CD4-positive, CD25-positive, alpha-beta regulatory T cell (primary cell): ENCODE data around the gene SLC30A4. TPM values are rescaled to one million over a fixed set of nuclear protein-coding genes. Genes with fewer than 3 reads are reported as not detected.
"Not testable (repeated sequence)": the region's sequence is repeated elsewhere in the genome, so short reads cannot be mapped to it uniquely, and the experiment has no call there.

Experiments
- ATAC-seq, 2 donors: fragments of 150-1000 bp; cut with Tn5 transposase; one replicate each; pipeline ENCODE4 v1.10.0; 2021; ENCODE audit warnings: low read depth in 2 of 2, moderate number of reproducible peaks in 2 of 2, moderate library complexity in 1 of 2
- DNase-seq, 3 donors: peaks; one replicate each; pipeline versions ENCODE4 v3.0.0 to v3.0.0-alpha.2; 2012 to 2022; ENCODE audit warnings: mixed read lengths in 1 of 3
- H3K27ac ChIP-seq: one replicate; pipeline ENCODE4 v1.7.0; 2013; ENCODE audit warnings: mild to moderate bottlenecking, low read length; ENCODE audit not compliant: insufficient read depth, poor library complexity, severe bottlenecking
- H3K27me3 ChIP-seq: one replicate; pipeline ENCODE4 v1.7.0; 2013; ENCODE audit warnings: low read length; ENCODE audit not compliant: control insufficient read depth, insufficient read depth
- H3K36me3 ChIP-seq: one replicate; pipeline ENCODE4 v1.7.0; 2013; ENCODE audit warnings: mild to moderate bottlenecking, low read length, moderate library complexity; ENCODE audit not compliant: control insufficient read depth, insufficient read depth
- H3K4me1 ChIP-seq: 2 replicates; pipeline ENCODE4 v1.7.0; 2013; ENCODE audit warnings: mild to moderate bottlenecking, low read length; ENCODE audit not compliant: insufficient read depth, control insufficient read depth, poor library complexity, severe bottlenecking
- H3K4me3 ChIP-seq: one replicate; pipeline ENCODE4 v1.7.0; 2013; ENCODE audit warnings: low read depth, mild to moderate bottlenecking, low read length, moderate library complexity
- H3K9me3 ChIP-seq, 2 experiments: 1 replicate in 1 of 2; 2 replicates in 1 of 2; pipeline ENCODE4 v1.7.0; 2013; ENCODE audit warnings: low read length in 2 of 2, mild to moderate bottlenecking in 1 of 2, moderate library complexity in 1 of 2; ENCODE audit not compliant: control insufficient read depth in 2 of 2
- H3K27ac Mint-ChIP-seq, 3 donors: one replicate each; pipeline ENCODE4 v1.8.0; 2020 to 2022; ENCODE audit warnings: mild to moderate bottlenecking in 3 of 3, mixed read lengths in 3 of 3, moderate library complexity in 2 of 3
- H3K27me3 Mint-ChIP-seq: one replicate; pipeline ENCODE4 v1.8.0; 2022; ENCODE audit warnings: mild to moderate bottlenecking, mixed read lengths
- H3K36me3 Mint-ChIP-seq: one replicate; pipeline ENCODE4 v1.8.0; 2020; ENCODE audit warnings: mixed read lengths
- H3K4me1 Mint-ChIP-seq, 4 donors: one replicate each; pipeline ENCODE4 v1.8.0; 2020 to 2022; ENCODE audit warnings: mixed read lengths in 4 of 4, mild to moderate bottlenecking in 1 of 4
- H3K4me3 Mint-ChIP-seq, 4 donors: one replicate each; pipeline ENCODE4 v1.8.0; 2020 to 2022; ENCODE audit warnings: mild to moderate bottlenecking in 4 of 4, mixed read lengths in 4 of 4, moderate library complexity in 3 of 4
- H3K9me3 Mint-ChIP-seq, 7 donors: one replicate each; pipeline ENCODE4 v1.8.0; 2020 to 2022; ENCODE audit warnings: mixed read lengths in 7 of 7, mild to moderate bottlenecking in 3 of 7, moderate library complexity in 2 of 7
- polyA plus RNA-seq, 4 donors: library from polyadenylated mRNA; unstranded; fragments of 300-500 nt; fragmentation: Illumina TruSeq; gene quantifications; one replicate each; pipeline ENCODE4 v1.2.3, GENCODE V29; 2021
- total RNA-seq: library from RNA; stranded (reverse); gene quantifications from one replicate; pipeline ENCODE4 v1.2.3, GENCODE V29; 2022

SLC30A4 gene
- total and polyA plus RNA-seq, 5 donors from 2014 or later, result 0.19 to 0.94 (median 0.45) TPM

DNA sequence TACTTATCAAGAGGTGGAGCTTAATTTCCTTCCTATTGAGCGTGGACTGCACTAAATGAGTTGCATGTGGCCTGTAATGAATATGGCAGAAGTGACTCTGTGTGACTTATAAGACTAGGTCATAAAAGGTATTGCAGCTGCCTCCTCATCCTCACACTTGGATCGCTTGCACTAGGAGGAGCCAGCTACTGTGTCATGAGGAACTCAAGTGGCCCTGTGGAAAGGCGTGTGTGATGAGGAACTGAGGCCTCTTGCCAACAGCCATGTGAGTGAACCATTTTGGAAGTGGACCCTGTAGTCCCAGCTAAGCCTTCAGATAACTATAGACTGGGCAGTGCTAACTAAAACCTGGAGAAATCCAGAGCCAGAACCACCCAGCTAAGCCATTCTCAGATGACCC, 7.1 kb upstream of the SLC30A4 start:
- no peak overlapping the region for H3K4me3 Mint-ChIP-seq
- Histone ChIP-seq H3K27me3 (peaks cover 2% of the 10 kb centered on the region), H3K4me1 (no peaks in the 10 kb centered on the region), H3K9me3 (no peaks in the 10 kb centered on the region), H3K27ac (no peak overlapping the region), H3K4me3 (no peak overlapping the region), H3K36me3 (no peaks in the 10 kb centered on the region)
- no peak overlapping the region for H3K27ac Mint-ChIP-seq
- ATAC-seq (peak in 1 of 2 donors; percentile 14), DNase-seq (no peak)
- H3K4me1 Mint-ChIP-seq, result peaks cover 0 to 4% (median 0%) of the 10 kb centered on the region in 4 donors
- no peaks in the 10 kb centered on the region for H3K36me3 Mint-ChIP-seq
- H3K27me3 Mint-ChIP-seq, result peaks cover 43% of the 10 kb centered on the region
- peaks cover 0 to 1% (median 0%) of the 10 kb centered on the region in 7 donors for H3K9me3 Mint-ChIP-seq

DNA sequence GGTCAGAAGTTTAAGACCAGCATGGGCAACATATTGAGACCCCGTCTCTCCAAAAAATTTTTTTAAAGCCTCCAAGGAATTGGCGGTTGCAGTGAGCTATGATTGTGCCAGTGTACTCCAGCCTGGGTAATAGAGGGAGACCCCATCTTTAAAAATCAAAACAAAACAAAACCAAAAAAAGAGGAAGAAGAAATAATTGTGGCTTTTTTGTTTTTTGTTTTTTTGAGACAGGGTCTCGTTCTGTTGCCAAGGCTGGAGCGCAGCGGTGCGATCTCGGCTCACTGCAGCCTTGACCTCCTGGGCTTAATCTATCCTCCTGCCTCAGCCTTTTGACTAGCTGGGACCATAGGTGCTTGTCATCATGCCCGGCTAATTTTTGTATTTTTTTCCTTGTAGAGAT, 4.5 kb upstream of the SLC30A4 start:
- no peak for ATAC-seq
- no peak overlapping the region for H3K4me3 Mint-ChIP-seq
- H3K27me3 ChIP-seq, result no peaks in the 10 kb centered on the region
- H3K4me3 ChIP-seq, result no peak overlapping the region
- no peak for DNase-seq
- no peaks in the 10 kb centered on the region for H3K36me3 Mint-ChIP-seq
- peaks cover under 1 to 5% (median 4%) of the 10 kb centered on the region in 4 donors for H3K4me1 Mint-ChIP-seq
- no peaks in the 10 kb centered on the region for H3K36me3 ChIP-seq
- H3K27ac Mint-ChIP-seq, result no peak overlapping the region
- peaks cover 10% of the 10 kb centered on the region for H3K4me1 ChIP-seq
- no peaks in the 10 kb centered on the region for H3K9me3 ChIP-seq
- H3K9me3 Mint-ChIP-seq, result peaks cover 0 to under 1% (median 0%) of the 10 kb centered on the region in 7 donors
- H3K27me3 Mint-ChIP-seq, result peaks cover 42% of the 10 kb centered on the region
- no peak overlapping the region for H3K27ac ChIP-seq

DNA sequence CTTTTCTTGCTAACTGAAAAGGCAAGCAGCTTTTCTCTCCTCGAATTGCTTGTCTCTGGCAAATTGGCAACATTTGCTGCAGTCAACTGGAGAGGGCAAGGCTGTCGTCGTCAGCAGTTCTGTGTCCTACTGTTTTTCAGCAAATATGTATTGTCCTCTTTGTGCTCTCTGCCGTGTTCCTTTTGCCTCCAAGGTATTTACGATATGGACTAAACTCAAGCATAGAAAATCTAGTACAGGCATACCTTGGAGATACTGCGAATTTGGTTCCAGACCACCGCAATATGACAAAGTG, 558 bp upstream of the SLC30A4 start:
- ATAC-seq (no peak), DNase-seq (peak in 1 of 3 donors; percentile 11)
- Histone ChIP-seq H3K36me3 (no peaks in the 10 kb centered on the region), H3K4me1 (peaks cover 19% of the 10 kb centered on the region), H3K4me3 (peak overlapping the region; percentile 57), H3K9me3 (no peaks in the 10 kb centered on the region), H3K27ac (no peak overlapping the region), H3K27me3 (peaks cover 15% of the 10 kb centered on the region)
- H3K4me3 Mint-ChIP-seq, result peak overlapping the region; percentile 84 to 92 (median 90)
- H3K36me3 Mint-ChIP-seq, result peaks cover 1% of the 10 kb centered on the region
- peaks cover 0 to 2% (median 0%) of the 10 kb centered on the region in 7 donors for H3K9me3 Mint-ChIP-seq
- H3K4me1 Mint-ChIP-seq, result peaks cover 9 to 20% (median 15%) of the 10 kb centered on the region in 4 donors
- H3K27me3 Mint-ChIP-seq, result peaks cover 47% of the 10 kb centered on the region
- H3K27ac Mint-ChIP-seq, result peak overlapping the region; percentile 12 to 87 (median 68)

DNA sequence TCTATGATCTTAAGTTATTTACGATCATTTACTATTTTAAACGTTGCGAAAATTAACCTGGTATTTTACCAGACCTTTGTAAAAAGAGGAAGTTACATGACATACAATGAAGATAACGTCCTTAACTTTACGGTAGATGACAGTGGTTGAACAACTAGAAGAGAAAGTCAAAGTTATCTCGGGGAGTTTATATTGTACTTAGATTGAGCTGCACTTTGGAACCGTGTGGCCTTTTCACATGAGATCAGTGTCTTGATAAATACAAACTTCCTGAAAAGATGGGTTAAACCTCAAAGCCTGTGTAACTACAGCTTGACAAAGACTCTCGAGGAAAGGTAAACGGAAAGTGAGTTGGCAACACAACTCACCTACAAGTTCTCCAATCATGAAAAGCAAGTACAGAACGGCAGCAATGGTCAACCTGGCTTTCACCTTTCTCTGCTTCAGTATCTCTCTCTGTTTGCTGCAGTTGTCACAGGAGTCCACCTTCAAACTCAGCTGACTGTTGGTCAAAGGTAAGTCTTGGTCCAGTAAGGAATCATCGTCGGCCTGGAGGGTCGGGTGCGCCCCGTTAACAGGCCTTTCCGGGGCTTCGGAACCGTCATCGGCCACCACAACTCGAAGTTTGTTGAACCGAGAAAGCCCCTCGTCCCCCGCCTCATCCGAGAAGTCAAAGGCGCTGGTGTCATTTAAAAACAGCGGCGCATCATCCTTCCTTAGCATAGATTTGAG, 793 bp downstream of the SLC30A4 start:
- Histone ChIP-seq H3K27ac (no peak overlapping the region), H3K4me3 (peak overlapping the region; percentile 93), H3K9me3 (no peaks in the 10 kb centered on the region), H3K36me3 (no peaks in the 10 kb centered on the region), H3K4me1 (peaks cover 19% of the 10 kb centered on the region), H3K27me3 (peaks cover 15% of the 10 kb centered on the region)
- ATAC-seq (no peak), DNase-seq (peak in 2 of 3 donors; percentile 1 to 41)
- Mint-ChIP-seq H3K4me1 (peaks cover 9 to 20% (median 15%) of the 10 kb centered on the region in 4 donors), H3K36me3 (peaks cover 4% of the 10 kb centered on the region), H3K27ac (peak overlapping the region; percentile 18 to 78 (median 52)), H3K4me3 (peak overlapping the region; percentile 85 to 96 (median 90)), H3K9me3 (peaks cover 0 to 2% (median 0%) of the 10 kb centered on the region in 7 donors), H3K27me3 (peaks cover 45% of the 10 kb centered on the region)

DNA sequence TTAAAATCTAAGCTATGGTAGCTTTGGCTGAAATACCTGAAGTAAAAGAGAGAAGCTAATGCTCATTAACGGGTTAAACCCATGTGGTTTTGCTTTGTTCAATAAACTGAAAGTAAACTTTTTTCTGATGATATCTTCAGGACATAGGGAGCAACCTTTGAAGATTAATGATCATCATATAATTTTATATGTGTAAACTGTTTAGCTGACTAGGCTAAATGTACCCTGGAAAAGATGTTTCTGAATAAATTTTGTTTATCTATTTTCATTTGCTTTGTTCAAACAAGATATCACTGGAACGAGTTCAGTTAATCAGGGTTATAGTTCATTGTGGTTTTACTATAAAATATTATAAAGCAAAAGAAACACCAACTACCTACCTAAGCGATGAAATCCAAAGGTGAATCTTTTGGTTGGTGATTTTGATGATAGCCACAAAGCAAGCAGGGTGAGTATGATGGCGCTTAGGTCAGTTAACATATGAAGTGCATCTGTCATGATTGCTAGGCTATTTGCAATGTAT, 11.7 kb downstream of the SLC30A4 start:
- H3K4me3 ChIP-seq, result no peak overlapping the region
- H3K27me3 ChIP-seq, result peaks cover 6% of the 10 kb centered on the region
- Mint-ChIP-seq H3K9me3 (no peaks in the 10 kb centered on the region), H3K4me1 (peaks cover 0 to 1% (median 0%) of the 10 kb centered on the region in 4 donors), H3K4me3 (no peak overlapping the region), H3K36me3 (peaks cover 4% of the 10 kb centered on the region), H3K27me3 (peaks cover 22% of the 10 kb centered on the region), H3K27ac (no peak overlapping the region)
- H3K27ac ChIP-seq, result no peak overlapping the region
- no peaks in the 10 kb centered on the region for H3K36me3 ChIP-seq
- ATAC-seq (no peak), DNase-seq (no peak)
- no peaks in the 10 kb centered on the region for H3K4me1 ChIP-seq
- H3K9me3 ChIP-seq, result no peaks in the 10 kb centered on the region

DNA sequence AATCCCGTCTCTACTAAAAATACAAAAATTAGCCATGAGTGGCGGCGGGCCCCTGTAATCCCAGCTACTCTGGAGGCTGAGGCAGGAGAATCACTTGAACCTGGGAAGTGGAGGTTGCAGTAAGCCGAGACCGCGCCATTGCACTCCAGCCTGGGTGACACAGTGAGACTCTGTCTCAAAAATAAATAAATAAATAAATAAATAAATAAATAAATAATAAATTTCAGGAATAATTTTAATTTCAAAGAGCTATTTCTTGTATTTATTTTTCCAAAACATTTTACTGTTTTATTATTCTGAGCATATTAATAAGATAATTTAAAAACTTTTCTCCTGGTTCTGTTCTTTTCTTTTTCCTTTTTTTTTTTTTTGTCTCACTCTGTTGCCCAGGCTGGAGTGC, 15.4 kb downstream of the SLC30A4 start:
- not testable (repeated sequence) for H3K27me3 ChIP-seq, DNase-seq, H3K27ac ChIP-seq, H3K36me3 Mint-ChIP-seq, H3K4me1 Mint-ChIP-seq, H3K9me3 ChIP-seq, H3K4me1 ChIP-seq, H3K27ac Mint-ChIP-seq, ATAC-seq, H3K9me3 Mint-ChIP-seq, H3K4me3 ChIP-seq, H3K36me3 ChIP-seq, H3K4me3 Mint-ChIP-seq
- peaks cover 27% of the 10 kb centered on the region for H3K27me3 Mint-ChIP-seq

DNA sequence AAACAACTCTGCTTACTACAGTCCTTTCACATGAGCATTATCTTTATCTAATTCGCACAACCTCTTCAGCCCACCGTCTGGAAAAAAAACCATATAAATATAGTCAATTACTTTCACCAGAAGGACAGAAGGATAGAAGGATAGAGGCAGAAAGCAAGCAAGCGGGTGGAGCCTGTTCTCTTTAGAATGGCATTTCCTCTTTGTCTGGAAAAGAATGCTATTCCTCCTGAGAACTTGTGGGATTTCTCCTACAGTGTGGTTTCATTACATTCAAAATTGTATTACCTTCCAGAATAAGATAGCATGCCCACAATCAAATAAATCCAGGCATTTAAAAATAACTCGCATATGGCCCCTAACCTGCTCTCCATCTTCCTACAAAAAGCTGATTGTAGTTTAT, 23.1 kb downstream of the SLC30A4 start:
- H3K27ac ChIP-seq, result no peak overlapping the region
- DNase-seq, result no peak
- H3K4me3 ChIP-seq, result no peak overlapping the region
- ATAC-seq, result no peak
- H3K36me3 ChIP-seq, result no peaks in the 10 kb centered on the region
- H3K4me3 Mint-ChIP-seq, result no peak overlapping the region
- no peak overlapping the region for H3K27ac Mint-ChIP-seq
- H3K9me3 Mint-ChIP-seq, result no peaks in the 10 kb centered on the region
- peaks cover 2% of the 10 kb centered on the region for H3K27me3 ChIP-seq
- H3K4me1 Mint-ChIP-seq, result no peaks in the 10 kb centered on the region
- no peaks in the 10 kb centered on the region for H3K4me1 ChIP-seq
- H3K36me3 Mint-ChIP-seq, result no peaks in the 10 kb centered on the region
- no peaks in the 10 kb centered on the region for H3K9me3 ChIP-seq
- peaks cover 30% of the 10 kb centered on the region for H3K27me3 Mint-ChIP-seq

DNA sequence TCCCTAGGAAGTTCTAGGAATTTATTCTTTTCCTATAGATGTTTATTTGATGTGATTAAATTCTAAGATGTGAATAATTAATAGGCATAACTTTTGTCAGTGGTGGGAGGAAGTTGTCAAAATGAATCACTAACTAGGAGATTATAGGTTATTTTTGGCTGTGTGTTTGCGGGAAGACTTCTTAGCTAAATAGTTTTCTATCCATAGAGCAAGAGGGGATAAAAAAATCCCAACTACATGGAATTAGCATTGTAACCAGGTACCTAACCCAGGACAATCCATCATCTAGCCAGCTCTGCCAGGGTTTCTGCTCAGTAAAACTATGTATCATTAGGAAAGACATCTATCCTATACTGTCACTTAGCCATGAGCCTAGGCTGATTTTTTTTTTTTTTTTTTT, 23.9 kb downstream of the SLC30A4 start:
- H3K9me3 Mint-ChIP-seq, result no peaks in the 10 kb centered on the region
- Histone ChIP-seq H3K4me1 (no peaks in the 10 kb centered on the region), H3K9me3 (no peaks in the 10 kb centered on the region), H3K27ac (no peak overlapping the region), H3K36me3 (no peaks in the 10 kb centered on the region), H3K27me3 (peaks cover 2% of the 10 kb centered on the region), H3K4me3 (no peak overlapping the region)
- no peak overlapping the region for H3K4me3 Mint-ChIP-seq
- no peak overlapping the region for H3K27ac Mint-ChIP-seq
- DNase-seq, result no peak
- no peaks in the 10 kb centered on the region for H3K36me3 Mint-ChIP-seq
- H3K4me1 Mint-ChIP-seq, result no peaks in the 10 kb centered on the region
- peaks cover 30% of the 10 kb centered on the region for H3K27me3 Mint-ChIP-seq
- ATAC-seq, result no peak
